ENCODE results near the gene LTK. TPM values are rescaled to one million over a fixed set of nuclear protein-coding genes. Genes with fewer than 3 reads are reported as not detected.

LTK gene
- total RNA-seq, 1 experiment from 2014 or later = 9.2 TPM

DNA sequence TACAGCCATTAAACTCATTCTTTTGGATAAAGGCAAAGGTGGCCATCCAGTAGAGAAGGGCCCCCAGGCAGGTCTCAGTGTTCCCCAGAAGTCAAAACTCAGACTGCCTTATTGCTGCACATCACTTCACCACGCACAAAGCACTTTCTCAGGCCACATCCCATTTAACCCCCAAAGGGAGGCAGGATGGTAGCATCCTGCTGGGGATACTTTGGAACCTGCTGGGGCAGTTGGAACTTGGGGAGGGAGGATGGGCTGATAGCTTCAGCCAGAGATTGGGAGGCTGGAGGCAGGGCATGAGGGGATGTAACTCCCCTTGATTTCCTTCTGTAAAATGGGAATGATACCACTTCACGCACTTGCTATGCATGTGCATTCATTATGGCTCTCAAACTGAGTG lies 15.0 kb downstream of the LTK start:
- POLR2A ChIA-PET = no interaction called here
- no peak overlapping the region for H3K4me2 ChIP-seq (ENCODE audit: low read length)
- H3K4me1 ChIP-seq (ENCODE audit: control insufficient read depth in 1 of 2, insufficient read depth in 2 of 2, low read length in 2 of 2) = peaks cover 0 to 10% of the 10 kb centered on the region in 2 experiments; a peak in 1 of 4 replicates
- no peak for TF ChIP-seq SIN3A (IDR thresholded peaks at IDR 0.05; ENCODE audit: low read depth)
- no peak for TF ChIP-seq ZNF274 (IDR thresholded peaks at IDR 0.05; ENCODE audit: low read depth, low read length)
- intact Hi-C loops (cut with micrococcal nuclease) = no loop called here
- H3K27ac ChIP-seq (ENCODE audit: low read depth, low read length) = no peak overlapping the region
- no peaks in the 10 kb centered on the region for H3K9me3 ChIP-seq (ENCODE audit: control insufficient read depth in 1 of 2, insufficient read depth in 1 of 2, low read depth in 1 of 2, low read length in 2 of 2)
- H3K9me2 ChIP-seq (ENCODE audit: insufficient read depth) = no peaks in the 10 kb centered on the region
- no peak overlapping the region for H3K9ac ChIP-seq (ENCODE audit: low read length)
- H4K20me1 ChIP-seq (ENCODE audit: insufficient read depth) = no peaks in the 10 kb centered on the region
- H3K79me2 ChIP-seq (ENCODE audit: insufficient read depth, low read length) = no peaks in the 10 kb centered on the region
- ATAC-seq (no peak), DNase-seq (ENCODE audit: low read depth, low spot score) (no peak)
- CTCF ChIA-PET = no interaction called here
- no peak overlapping the region for H3K4me3 ChIP-seq (replicated peaks in 1 of 2; ENCODE audit: low read depth in 1 of 2, low read length in 2 of 2)
- BruUV-seq (replicated peaks) = no TSS peak
- no peak overlapping the region for H2AFZ ChIP-seq (ENCODE audit: low read depth, low read length, poor library complexity, severe bottlenecking)
- no peaks in the 10 kb centered on the region for H3K27me3 ChIP-seq (ENCODE audit: insufficient read depth, low read length)
- no peaks in the 10 kb centered on the region for H3K36me3 ChIP-seq (ENCODE audit: control insufficient read depth in 1 of 2, insufficient read depth in 2 of 2, low read length in 2 of 2)
- RAD21 ChIA-PET (ENCODE audit: low non-redundant PET in 1 of 2, low total read pairs in 2 of 2, uncharacterized antibody in 2 of 2, unreplicated experiment in 2 of 2) = interaction anchor here in 1 of 2 experiments (0.6 kb wide), 1 partner anchor 695 kb away, joined by 4 read pairs; no protein-coding TSS in a partner anchor

DNA sequence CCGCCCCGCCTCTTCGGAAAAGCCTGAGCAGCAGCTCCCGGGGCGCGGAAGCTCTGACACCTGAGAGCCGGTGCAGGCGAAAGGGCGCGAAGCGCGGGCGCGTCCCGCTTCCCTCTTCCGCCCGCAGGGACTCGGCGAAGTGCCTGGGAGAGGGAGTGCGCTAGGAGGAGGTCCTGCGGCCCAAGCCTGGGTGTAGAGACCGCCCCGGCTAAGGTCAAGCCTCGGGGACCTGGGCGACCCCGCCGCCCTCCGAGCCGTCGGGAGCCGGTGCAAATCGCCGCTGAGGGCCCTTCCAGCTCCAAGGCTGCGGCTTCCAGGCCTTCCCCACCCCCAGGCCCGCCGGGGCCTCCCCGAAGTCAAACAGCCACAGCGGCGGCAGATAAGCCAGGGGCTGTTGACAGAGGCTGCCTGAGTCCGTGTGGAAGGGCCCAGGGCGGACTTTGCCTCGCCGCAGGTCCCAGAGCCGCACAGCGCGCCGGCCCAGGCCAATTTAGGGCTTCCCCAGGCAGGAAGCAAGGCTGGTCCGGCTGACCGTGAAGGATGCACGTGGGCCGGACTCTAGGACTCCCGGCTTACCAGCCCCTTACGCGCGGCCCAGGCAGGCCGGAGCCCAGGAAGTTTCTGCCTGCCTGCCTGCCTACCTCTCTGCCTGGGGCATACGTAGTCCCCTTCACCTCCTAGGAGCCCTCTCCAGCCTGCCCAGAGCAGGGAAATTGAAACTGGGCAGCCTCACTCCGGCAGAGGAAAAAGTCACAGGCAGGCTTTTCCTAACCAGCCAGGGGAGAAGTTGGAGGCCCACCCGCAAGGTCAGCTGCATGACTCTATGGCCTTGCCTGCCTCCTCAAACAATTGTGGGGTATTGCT lies 17.7 kb downstream of the LTK start:
- no peaks in the 10 kb centered on the region for H3K36me3 ChIP-seq (ENCODE audit: control insufficient read depth in 1 of 2, insufficient read depth in 2 of 2, low read length in 2 of 2)
- ChIA-PET RAD21 (ENCODE audit: low non-redundant PET in 1 of 2, low total read pairs in 2 of 2, uncharacterized antibody in 2 of 2, unreplicated experiment in 2 of 2) (interaction anchor here in 1 of 2 experiments (0.6 kb wide), 1 partner anchor 80 kb away, joined by 3 read pairs; no protein-coding TSS in a partner anchor), POLR2A (no interaction called here), CTCF (no interaction called here)
- no peak overlapping the region for H3K4me3 ChIP-seq (replicated peaks in 1 of 2; ENCODE audit: low read depth in 1 of 2, low read length in 2 of 2)
- no peaks in the 10 kb centered on the region for H3K9me2 ChIP-seq (ENCODE audit: insufficient read depth)
- no peak overlapping the region for H3K4me2 ChIP-seq (ENCODE audit: low read length)
- H3K9me3 ChIP-seq (ENCODE audit: control insufficient read depth in 1 of 2, insufficient read depth in 1 of 2, low read depth in 1 of 2, low read length in 2 of 2) = no peaks in the 10 kb centered on the region
- no peak for DNase-seq (ENCODE audit: low read depth, low spot score)
- intact Hi-C loops (cut with micrococcal nuclease) = no loop called here
- no peak overlapping the region for H2AFZ ChIP-seq (ENCODE audit: low read depth, low read length, poor library complexity, severe bottlenecking)
- H3K4me1 ChIP-seq (ENCODE audit: control insufficient read depth in 1 of 2, insufficient read depth in 2 of 2, low read length in 2 of 2) = peaks cover 21 to 35% of the 10 kb centered on the region in 2 experiments
- no peak for ATAC-seq
- H4K20me1 ChIP-seq (ENCODE audit: insufficient read depth) = no peaks in the 10 kb centered on the region
- H3K27ac ChIP-seq (ENCODE audit: low read depth, low read length) = no peak overlapping the region
- no TSS peak for BruUV-seq (replicated peaks)
- H3K9ac ChIP-seq (ENCODE audit: low read length) = no peak overlapping the region
- no peaks in the 10 kb centered on the region for H3K27me3 ChIP-seq (ENCODE audit: insufficient read depth, low read length)
- no peaks in the 10 kb centered on the region for H3K79me2 ChIP-seq (ENCODE audit: insufficient read depth, low read length)
- no peak for TF ChIP-seq TCF7L2 (IDR thresholded peaks at IDR 0.05; ENCODE audit: borderline replicate concordance, extremely low read depth, insufficient read depth, insufficient read length)
- no peak for TF ChIP-seq SIN3A (IDR thresholded peaks at IDR 0.05; ENCODE audit: low read depth)
- TF ChIP-seq, protein P1, sequence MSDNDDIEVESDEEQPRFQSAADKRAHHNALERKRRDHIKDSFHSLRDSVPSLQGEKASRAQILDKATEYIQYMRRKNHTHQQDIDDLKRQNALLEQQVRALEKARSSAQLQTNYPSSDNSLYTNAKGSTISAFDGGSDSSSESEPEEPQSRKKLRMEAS (IDR thresholded peaks at IDR 0.05) = no peak
- no peak for TF ChIP-seq YY1 (IDR thresholded peaks at IDR 0.05; ENCODE audit: extremely low read depth, insufficient replicate concordance, low read depth, low read length)
- TF ChIP-seq RAD21 (IDR thresholded peaks at IDR 0.05; ENCODE audit: low read depth) = no peak
- TF ChIP-seq, protein P2, sequence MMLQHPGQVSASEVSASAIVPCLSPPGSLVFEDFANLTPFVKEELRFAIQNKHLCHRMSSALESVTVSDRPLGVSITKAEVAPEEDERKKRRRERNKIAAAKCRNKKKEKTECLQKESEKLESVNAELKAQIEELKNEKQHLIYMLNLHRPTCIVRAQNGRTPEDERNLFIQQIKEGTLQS (IDR thresholded peaks at IDR 0.05) = no peak
- TF ChIP-seq, protein P3, sequence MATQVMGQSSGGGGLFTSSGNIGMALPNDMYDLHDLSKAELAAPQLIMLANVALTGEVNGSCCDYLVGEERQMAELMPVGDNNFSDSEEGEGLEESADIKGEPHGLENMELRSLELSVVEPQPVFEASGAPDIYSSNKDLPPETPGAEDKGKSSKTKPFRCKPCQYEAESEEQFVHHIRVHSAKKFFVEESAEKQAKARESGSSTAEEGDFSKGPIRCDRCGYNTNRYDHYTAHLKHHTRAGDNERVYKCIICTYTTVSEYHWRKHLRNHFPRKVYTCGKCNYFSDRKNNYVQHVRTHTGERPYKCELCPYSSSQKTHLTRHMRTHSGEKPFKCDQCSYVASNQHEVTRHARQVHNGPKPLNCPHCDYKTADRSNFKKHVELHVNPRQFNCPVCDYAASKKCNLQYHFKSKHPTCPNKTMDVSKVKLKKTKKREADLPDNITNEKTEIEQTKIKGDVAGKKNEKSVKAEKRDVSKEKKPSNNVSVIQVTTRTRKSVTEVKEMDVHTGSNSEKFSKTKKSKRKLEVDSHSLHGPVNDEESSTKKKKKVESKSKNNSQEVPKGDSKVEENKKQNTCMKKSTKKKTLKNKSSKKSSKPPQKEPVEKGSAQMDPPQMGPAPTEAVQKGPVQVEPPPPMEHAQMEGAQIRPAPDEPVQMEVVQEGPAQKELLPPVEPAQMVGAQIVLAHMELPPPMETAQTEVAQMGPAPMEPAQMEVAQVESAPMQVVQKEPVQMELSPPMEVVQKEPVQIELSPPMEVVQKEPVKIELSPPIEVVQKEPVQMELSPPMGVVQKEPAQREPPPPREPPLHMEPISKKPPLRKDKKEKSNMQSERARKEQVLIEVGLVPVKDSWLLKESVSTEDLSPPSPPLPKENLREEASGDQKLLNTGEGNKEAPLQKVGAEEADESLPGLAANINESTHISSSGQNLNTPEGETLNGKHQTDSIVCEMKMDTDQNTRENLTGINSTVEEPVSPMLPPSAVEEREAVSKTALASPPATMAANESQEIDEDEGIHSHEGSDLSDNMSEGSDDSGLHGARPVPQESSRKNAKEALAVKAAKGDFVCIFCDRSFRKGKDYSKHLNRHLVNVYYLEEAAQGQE (IDR thresholded peaks at IDR 0.05; ENCODE audit: low read depth) = no peak
- no peak for TF ChIP-seq JUND (IDR thresholded peaks at IDR 0.05)
- TF ChIP-seq, protein P4, sequence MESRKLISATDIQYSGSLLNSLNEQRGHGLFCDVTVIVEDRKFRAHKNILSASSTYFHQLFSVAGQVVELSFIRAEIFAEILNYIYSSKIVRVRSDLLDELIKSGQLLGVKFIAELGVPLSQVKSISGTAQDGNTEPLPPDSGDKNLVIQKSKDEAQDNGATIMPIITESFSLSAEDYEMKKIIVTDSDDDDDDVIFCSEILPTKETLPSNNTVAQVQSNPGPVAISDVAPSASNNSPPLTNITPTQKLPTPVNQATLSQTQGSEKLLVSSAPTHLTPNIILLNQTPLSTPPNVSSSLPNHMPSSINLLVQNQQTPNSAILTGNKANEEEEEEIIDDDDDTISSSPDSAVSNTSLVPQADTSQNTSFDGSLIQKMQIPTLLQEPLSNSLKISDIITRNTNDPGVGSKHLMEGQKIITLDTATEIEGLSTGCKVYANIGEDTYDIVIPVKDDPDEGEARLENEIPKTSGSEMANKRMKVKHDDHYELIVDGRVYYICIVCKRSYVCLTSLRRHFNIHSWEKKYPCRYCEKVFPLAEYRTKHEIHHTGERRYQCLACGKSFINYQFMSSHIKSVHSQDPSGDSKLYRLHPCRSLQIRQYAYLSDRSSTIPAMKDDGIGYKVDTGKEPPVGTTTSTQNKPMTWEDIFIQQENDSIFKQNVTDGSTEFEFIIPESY (IDR thresholded peaks at IDR 0.05; ENCODE audit: extremely low read depth, insufficient replicate concordance, low read length) = no peak
- TF ChIP-seq POLR2AphosphoS5 (IDR thresholded peaks at IDR 0.05; ENCODE audit: low read depth, low read length) = no peak
- TF ChIP-seq CEBPB (IDR thresholded peaks at IDR 0.05; ENCODE audit: low read depth) = no peak

Measured in HCT116 (cell line).